Uterus (tissue), 2 donors: ENCODE results near the gene LAPTM4A.

Source experiments
- CTCF ChIP-seq, 4 experiments: fragments of 200-600 bp in 2 of 4; fragments of 450-650 bp in 2 of 4; sonication (generic) in 2 of 4; IDR thresholded peaks; one replicate each; pipeline ENCODE4 v1.5.1; 2016 to 2019; ENCODE audit warnings: antibody characterized with exemption in 4 of 4, mild to moderate bottlenecking in 2 of 4, moderate library complexity in 1 of 4
- POLR2A ChIP-seq, 2 donors: fragments of 450-650 bp; IDR thresholded peaks; one replicate each; pipeline ENCODE4 v1.6.1; 2016; ENCODE audit warnings: antibody characterized with exemption in 2 of 2, mild to moderate bottlenecking in 1 of 2, moderate library complexity in 1 of 2

- TF ChIP-seq CTCF (IDR thresholded peaks at IDR 0.05) (peak; percentile 78 to 95 (median 92)), POLR2A (IDR thresholded peaks at IDR 0.05) (no peak)
Observed at GRCh38 chr2:20097889-20098714, 46.7 kb upstream of the LAPTM4A start.
